SK-N-SH (cell line): ENCODE measurements around the gene ADGRB2. TPM values are rescaled to one million over a fixed set of nuclear protein-coding genes. Genes with fewer than 3 reads are reported as not detected.

Experiments
- CTCF ChIA-PET: fragments of 300-600, 350-600 bp; formaldehyde crosslinking; extraction: SDS; loops from one replicate; lab custom pipeline; 2021; lab: Yijun Ruan, JAX
- POLR2A ChIA-PET: fragments of 350-600 bp; sonication (Branson Sonifier 250); formaldehyde crosslinking; extraction: SDS; loops from one replicate; lab custom pipeline; 2020; ENCODE audit warnings: antibody characterized with exemption, inconsistent platforms; lab: Yijun Ruan, JAX
- DNase-seq: peaks from one replicate; pipeline ENCODE4 v3.0.0; 2012
- H2AFZ ChIP-seq: fragments of 200-600 bp; sonication (generic); 2 replicates; pipeline ENCODE4 v1.8.1; 2016; ENCODE audit warnings: antibody characterized with exemption, mild to moderate bottlenecking, low read depth
- H3F3A ChIP-seq: fragments of 200-600 bp; sonication (generic); replicated peaks from 2 replicates; pipeline ENCODE3; 2016; ENCODE audit warnings: antibody characterized with exemption, mild to moderate bottlenecking; ENCODE audit not compliant: insufficient read depth
- H3K27ac ChIP-seq, 2 experiments: fragments of 200-500 bp in 1 of 2; fragments of 200-600 bp in 1 of 2; sonication (Bioruptor generic) in 1 of 2; sonication (generic), shearing (Covaris generic) in 1 of 2; 2 replicates each; pipeline versions ENCODE4 v1.5.1 to v1.6.1; 2014 to 2016; ENCODE audit warnings: low read depth in 2 of 2, inconsistent platforms in 1 of 2, low read length in 1 of 2, mild to moderate bottlenecking in 1 of 2, mixed read lengths in 1 of 2
- H3K27me3 ChIP-seq: fragments of 200-600 bp; sonication (generic), shearing (Covaris generic); 2 replicates; pipeline ENCODE4 v1.6.1; 2016; ENCODE audit warnings: mixed run types; ENCODE audit not compliant: insufficient read depth
- H3K36me3 ChIP-seq, 2 experiments: fragments of 200-500 bp in 1 of 2; fragments of 200-600 bp in 1 of 2; sonication (Bioruptor generic) in 1 of 2; sonication (generic) in 1 of 2; replicated peaks in 1 of 2; 2 replicates each; pipeline versions ENCODE3 to v1.5.1; 2014 to 2016; ENCODE audit warnings: low read length in 1 of 2, mild to moderate bottlenecking in 1 of 2; ENCODE audit not compliant: insufficient read depth in 2 of 2, control insufficient read depth in 1 of 2
- H3K4me1 ChIP-seq, 2 experiments: fragments of 200-500 bp in 1 of 2; fragments of 200-600 bp in 1 of 2; sonication (Bioruptor generic) in 1 of 2; sonication (generic), shearing (Covaris generic) in 1 of 2; 2 replicates each; pipeline versions ENCODE4 v1.5.1 to v1.6.1; 2014 to 2016; ENCODE audit warnings: low read depth in 1 of 2, low read length in 1 of 2, mixed run types in 1 of 2; ENCODE audit not compliant: insufficient read depth in 2 of 2, control insufficient read depth in 1 of 2
- H3K4me2 ChIP-seq: fragments of 200-600 bp; sonication (generic), shearing (Covaris generic); 2 replicates; pipeline ENCODE4 v1.6.1; 2017; ENCODE audit warnings: mixed run types
- H3K4me3 ChIP-seq, 2 experiments: fragments of 200-500 bp in 1 of 2; fragments of 200-600 bp in 1 of 2; sonication (Bioruptor generic) in 1 of 2; sonication (generic), shearing (Covaris generic) in 1 of 2; 2 replicates each; pipeline versions ENCODE4 v1.5.1 to v1.8.1; 2014 to 2016; ENCODE audit warnings: low read depth in 2 of 2, inconsistent platforms in 1 of 2, low read length in 1 of 2, mild to moderate bottlenecking in 1 of 2, mixed read lengths in 1 of 2, moderate library complexity in 1 of 2
- H3K79me2 ChIP-seq: fragments of 200-600 bp; sonication (generic); 2 replicates; pipeline ENCODE4 v1.8.1; 2017; ENCODE audit warnings: mild to moderate bottlenecking; ENCODE audit not compliant: insufficient read depth
- H3K9ac ChIP-seq: fragments of 200-600 bp; sonication (generic); 2 replicates; pipeline ENCODE4 v1.6.1; 2017; ENCODE audit warnings: mixed run types
- H3K9me2 ChIP-seq: fragments of 200-600 bp; sonication (generic); 2 replicates; pipeline ENCODE4 v1.6.1; 2017; ENCODE audit warnings: mixed run types
- H3K9me3 ChIP-seq: fragments of 200-600 bp; sonication (generic); 2 replicates; pipeline ENCODE4 v1.6.1; 2017; ENCODE audit warnings: mixed run types, mild to moderate bottlenecking, moderate library complexity
- H4K20me1 ChIP-seq: fragments of 200-600 bp; sonication (generic); 2 replicates; pipeline ENCODE4 v1.6.1; 2017; ENCODE audit warnings: mild to moderate bottlenecking, mixed run types; ENCODE audit not compliant: insufficient read depth
- CTCF ChIP-seq: fragments of 200-600 bp; sonication (generic); IDR thresholded peaks from 2 replicates; pipeline ENCODE4 v1.6.1; 2017; ENCODE audit warnings: antibody characterized with exemption, mild to moderate bottlenecking, moderate library complexity
- ELF1 ChIP-seq: IDR thresholded peaks from 2 replicates; pipeline ENCODE4 v1.4.0; 2012
- EP300 ChIP-seq, 2 experiments: IDR thresholded peaks; 2 replicates each; pipeline versions ENCODE4 v1.4.0 to v1.6.1; 2012; ENCODE audit warnings: borderline replicate concordance in 1 of 2, low read depth in 1 of 2, low read length in 1 of 2
- GABPA ChIP-seq: IDR thresholded peaks from 2 replicates; pipeline ENCODE4 v1.4.0; 2012; ENCODE audit warnings: low read depth, mild to moderate bottlenecking
- GATA2 ChIP-seq: sonication (generic); formaldehyde crosslinking; IDR thresholded peaks from 2 replicates; pipeline ENCODE4 v1.5.0; 2020; ENCODE audit warnings: mild to moderate bottlenecking, missing genetic modification reagents
- JUND ChIP-seq: IDR thresholded peaks from 2 replicates; pipeline ENCODE4 v1.4.0; 2012
- MEF2A ChIP-seq: IDR thresholded peaks from 2 replicates; pipeline ENCODE4 v1.4.0; 2012; ENCODE audit warnings: low read depth, borderline replicate concordance
- NFIC ChIP-seq: IDR thresholded peaks from 2 replicates; pipeline ENCODE4 v1.4.0; 2012; ENCODE audit warnings: borderline replicate concordance
- NRF1 ChIP-seq: IDR thresholded peaks from 2 replicates; pipeline ENCODE4 v1.6.1; 2012; ENCODE audit warnings: low read depth, mild to moderate bottlenecking, low read length
- PBX3 ChIP-seq: IDR thresholded peaks from 2 replicates; pipeline ENCODE4; 2012
- REST ChIP-seq: IDR thresholded peaks from 2 replicates; pipeline ENCODE4 v1.6.1; 2012; ENCODE audit warnings: mild to moderate bottlenecking, low read depth, low read length, moderate library complexity
- RXRA ChIP-seq: IDR thresholded peaks from 2 replicates; pipeline ENCODE4 v1.4.0; 2012; ENCODE audit warnings: low read depth, mild to moderate bottlenecking, borderline replicate concordance
- TCF12 ChIP-seq: IDR thresholded peaks from 2 replicates; pipeline ENCODE4 v1.4.0; 2012
- TEAD4 ChIP-seq: IDR thresholded peaks from 2 replicates; pipeline ENCODE4 v1.4.0; 2012; ENCODE audit warnings: mild to moderate bottlenecking, borderline replicate concordance; ENCODE audit not compliant: insufficient read depth
- ZBTB33 ChIP-seq: IDR thresholded peaks from 2 replicates; pipeline ENCODE4 v1.4.0; 2012; ENCODE audit warnings: low read depth, borderline replicate concordance
- WGBS: methylation state at CpG from one replicate; pipeline ENCODE4 v1.1.6; 2017; ENCODE audit warnings: low lambda C conversion rate; 5-methylcytosine and 5-hydroxymethylcytosine counted together
- polyA plus RNA-seq, 3 experiments: library from polyadenylated mRNA; depleted of rRNA; stranded (reverse); fragments of >200 nt; gene quantifications; 2 replicates each; pipeline ENCODE4 v1.2.3, GENCODE V29; 2012
- TF ChIP-seq, protein P1 (sequence below): fragments of 150-350 bp; IDR thresholded peaks from 2 replicates; pipeline ENCODE4 v1.6.1; 2017; ENCODE audit warnings: antibody characterized with exemption, low read length, low read depth, borderline replicate concordance

The ADGRB2 gene
- polyA plus RNA-seq, 1 of the 3 experiments (the other 2 are of a cell fraction), result 13.0 TPM

GRCh38 chr1:31774495-31774894, 10.4 kb upstream of the ADGRB2 start:
- no peaks in the 10 kb centered on the region for H3K27me3 ChIP-seq
- 70% methylated on average over 3 of the region's 3 CpGs for WGBS

More at GRCh38 chr1:31774495-31774894, 10.4 kb upstream of the ADGRB2 start:
- no peak overlapping the region for H3K4me3 ChIP-seq
- POLR2A ChIA-PET, result interaction anchor here (2.4 kb wide), 1 partner anchor 10 kb away, joined by 11 read pairs; no protein-coding TSS in a partner anchor
- H3K4me1 ChIP-seq, result peaks cover 0 to 65% of the 10 kb centered on the region in 2 experiments; a peak in 3 of 4 replicates
- no peaks in the 10 kb centered on the region for H3K9me3 ChIP-seq
- no peaks in the 10 kb centered on the region for H3K36me3 ChIP-seq
- H3K9me2 ChIP-seq, result no peaks in the 10 kb centered on the region
- H3K27ac ChIP-seq, result no peak overlapping the region
- no peak overlapping the region for H2AFZ ChIP-seq
- H3F3A ChIP-seq, result no peaks in the 10 kb centered on the region
- H3K4me2 ChIP-seq, result no peak overlapping the region
- no peak for DNase-seq
- no peaks in the 10 kb centered on the region for H3K79me2 ChIP-seq
- no peaks in the 10 kb centered on the region for H4K20me1 ChIP-seq
- CTCF ChIA-PET, result interaction anchor here (8.3 to 21.1 kb wide), 2 partner anchors 15 kb away, joined by 63 to 707 read pairs; partner anchors contain the start of gene ADGRB2
- no peak for TF ChIP-seq NRF1
- TF ChIP-seq, protein P1, sequence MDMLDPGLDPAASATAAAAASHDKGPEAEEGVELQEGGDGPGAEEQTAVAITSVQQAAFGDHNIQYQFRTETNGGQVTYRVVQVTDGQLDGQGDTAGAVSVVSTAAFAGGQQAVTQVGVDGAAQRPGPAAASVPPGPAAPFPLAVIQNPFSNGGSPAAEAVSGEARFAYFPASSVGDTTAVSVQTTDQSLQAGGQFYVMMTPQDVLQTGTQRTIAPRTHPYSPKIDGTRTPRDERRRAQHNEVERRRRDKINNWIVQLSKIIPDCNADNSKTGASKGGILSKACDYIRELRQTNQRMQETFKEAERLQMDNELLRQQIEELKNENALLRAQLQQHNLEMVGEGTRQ, result no peak
- TF ChIP-seq PBX3, result no peak
- no peak for TF ChIP-seq CTCF
- no peak for TF ChIP-seq RXRA
- TF ChIP-seq NFIC, result no peak
- no peak for TF ChIP-seq EP300 (IDR thresholded peaks at IDR 0.05; ENCODE audit: borderline replicate concordance in 1 of 2, low read depth in 1 of 2, low read length in 1 of 2)
- no peak for TF ChIP-seq REST
- TF ChIP-seq MEF2A, result no peak
- no peak for TF ChIP-seq GABPA
- no peak for TF ChIP-seq GATA2
- TF ChIP-seq ELF1, result no peak
- TF ChIP-seq JUND, result no peak
- TF ChIP-seq TEAD4, result no peak
- no peak for TF ChIP-seq TCF12
- no peak for TF ChIP-seq ZBTB33
- TF ChIP-seq, all 33 proteins: peak for 0
- no peak overlapping the region for H3K9ac ChIP-seq
